HEK293 (cell line): Measurements from ENCODE around the gene VWA3A.

Experiments
- CTCF ChIA-PET: fragments of 350-600 bp; formaldehyde crosslinking; extraction: SDS; loops from one replicate; lab custom pipeline; 2021; ENCODE audit warnings: antibody characterized with exemption; lab: Yijun Ruan, JAX
- POLR2A ChIA-PET: fragments of 300-600 bp; formaldehyde crosslinking; extraction: SDS; loops from one replicate; lab custom pipeline; 2020; ENCODE audit warnings: antibody characterized with exemption, inconsistent platforms; lab: Yijun Ruan, JAX
- H3K27ac ChIP-seq: fragments of 200-500 bp; sonication (Bioruptor generic); 2 replicates; pipeline ENCODE4 v1.5.1; 2014; ENCODE audit warnings: low read depth, low read length, control low read depth, inconsistent platforms; ENCODE audit errors: extremely low read depth
- H3K36me3 ChIP-seq, 2 experiments: fragments of 200-500 bp in 1 of 2; sonication (Bioruptor generic) in 1 of 2; 1 replicate in 1 of 2; 2 replicates in 1 of 2; pipeline ENCODE4 v1.5.1; 2014 to 2017; ENCODE audit warnings: inconsistent platforms in 2 of 2, low read length in 2 of 2; ENCODE audit not compliant: control insufficient read depth in 2 of 2, insufficient read depth in 1 of 2
- H3K4me1 ChIP-seq: fragments of 200-500 bp; sonication (Bioruptor generic); 2 replicates; pipeline ENCODE4 v1.5.1; 2014; ENCODE audit warnings: mild to moderate bottlenecking, low read length, inconsistent platforms; ENCODE audit not compliant: control insufficient read depth, insufficient read depth
- H3K4me3 ChIP-seq: 2 replicates; pipeline ENCODE4 v1.5.1; 2011; ENCODE audit warnings: low read depth, mild to moderate bottlenecking, control low read depth, low read length, moderate library complexity
- H3K9me3 ChIP-seq: fragments of 200-500 bp; sonication (Bioruptor generic); 2 replicates; pipeline ENCODE4 v1.5.1; 2014; ENCODE audit warnings: low read depth, low read length, inconsistent platforms; ENCODE audit not compliant: control insufficient read depth, insufficient read depth
- GLI4 ChIP-seq: fragments of 450-650 bp; formaldehyde crosslinking; IDR thresholded peaks from 2 replicates; pipeline ENCODE4 v1.5.1; 2016; ENCODE audit warnings: missing biosample characterization, missing genetic modification characterization
- GLIS2 ChIP-seq: fragments of 450-650 bp; formaldehyde crosslinking; IDR thresholded peaks from 2 replicates; pipeline ENCODE4 v1.5.1; 2016; ENCODE audit warnings: missing biosample characterization, missing genetic modification characterization
- PRDM1 ChIP-seq: fragments of 450-650 bp; formaldehyde crosslinking; IDR thresholded peaks from 2 replicates; pipeline ENCODE4; 2016; ENCODE audit warnings: missing biosample characterization, missing genetic modification characterization
- SP7 ChIP-seq: fragments of 450-650 bp; formaldehyde crosslinking; IDR thresholded peaks from 2 replicates; pipeline ENCODE4 v1.5.1; 2016; ENCODE audit warnings: missing biosample characterization, missing genetic modification characterization
- WT1 ChIP-seq: fragments of 450-650 bp; formaldehyde crosslinking; IDR thresholded peaks from 2 replicates; pipeline ENCODE4 v1.5.1; 2016; ENCODE audit warnings: missing biosample characterization, missing genetic modification characterization
- YY2 ChIP-seq: fragments of 450-650 bp; formaldehyde crosslinking; IDR thresholded peaks from 2 replicates; pipeline ENCODE4 v1.5.1; 2016; ENCODE audit warnings: missing biosample characterization, missing genetic modification characterization
- ZEB2 ChIP-seq: fragments of 450-650 bp; formaldehyde crosslinking; IDR thresholded peaks from 2 replicates; pipeline ENCODE4 v1.5.1; 2016; ENCODE audit warnings: missing biosample characterization, missing genetic modification characterization
- ZNF146 ChIP-seq: fragments of 450-650 bp; formaldehyde crosslinking; IDR thresholded peaks from 2 replicates; pipeline ENCODE4 v1.5.1; 2016; ENCODE audit warnings: missing biosample characterization, missing genetic modification characterization
- ZNF16 ChIP-seq: fragments of 450-650 bp; formaldehyde crosslinking; IDR thresholded peaks from 2 replicates; pipeline ENCODE4 v1.5.1; 2016; ENCODE audit warnings: low read depth, missing biosample characterization, missing genetic modification characterization
- ZNF169 ChIP-seq: fragments of 450-650 bp; formaldehyde crosslinking; IDR thresholded peaks from 2 replicates; pipeline ENCODE4 v1.5.1; 2016; ENCODE audit warnings: missing biosample characterization, missing genetic modification characterization
- ZNF174 ChIP-seq: fragments of 450-650 bp; formaldehyde crosslinking; IDR thresholded peaks from 2 replicates; pipeline ENCODE4 v1.5.0; 2017; ENCODE audit warnings: missing biosample characterization, mild to moderate bottlenecking, missing genetic modification characterization
- ZNF19 ChIP-seq: fragments of 450-650 bp; formaldehyde crosslinking; IDR thresholded peaks from 2 replicates; pipeline ENCODE4; 2016; ENCODE audit warnings: missing biosample characterization, missing genetic modification characterization, low read depth
- ZNF211 ChIP-seq: fragments of 450-650 bp; formaldehyde crosslinking; IDR thresholded peaks from 2 replicates; pipeline ENCODE4 v1.5.1; 2016; ENCODE audit warnings: low read depth, missing biosample characterization, missing genetic modification characterization
- ZNF239 ChIP-seq: fragments of 450-650 bp; formaldehyde crosslinking; IDR thresholded peaks from 2 replicates; pipeline ENCODE4 v1.5.1; 2016; ENCODE audit warnings: missing biosample characterization, missing genetic modification characterization
- ZNF311 ChIP-seq: fragments of 450-650 bp; formaldehyde crosslinking; IDR thresholded peaks from 2 replicates; pipeline ENCODE4 v1.5.1; 2017; ENCODE audit warnings: missing biosample characterization, missing genetic modification characterization, borderline replicate concordance
- ZNF366 ChIP-seq: fragments of 450-650 bp; formaldehyde crosslinking; conservative IDR thresholded peaks from 2 replicates; pipeline ENCODE4 v1.5.1; 2016; ENCODE audit warnings: missing biosample characterization, missing genetic modification characterization
- ZNF473 ChIP-seq: fragments of 450-650 bp; formaldehyde crosslinking; IDR thresholded peaks from 2 replicates; pipeline ENCODE4 v1.5.1; 2017; ENCODE audit warnings: missing biosample characterization, missing genetic modification characterization
- ZNF529 ChIP-seq: fragments of 450-650 bp; formaldehyde crosslinking; IDR thresholded peaks from 2 replicates; pipeline ENCODE4 v1.5.1; 2017; ENCODE audit warnings: missing genetic modification characterization, missing biosample characterization; ENCODE audit not compliant: insufficient replicate concordance
- ZNF558 ChIP-seq: fragments of 450-650 bp; formaldehyde crosslinking; IDR thresholded peaks from 2 replicates; pipeline ENCODE4 v1.5.1; 2016; ENCODE audit warnings: missing biosample characterization, missing genetic modification characterization
- ZNF658 ChIP-seq: fragments of 450-650 bp; formaldehyde crosslinking; IDR thresholded peaks from 2 replicates; pipeline ENCODE4; 2016; ENCODE audit warnings: missing biosample characterization, missing genetic modification characterization
- TF ChIP-seq, protein P1 (sequence below): fragments of 450-650 bp; formaldehyde crosslinking; IDR thresholded peaks from 2 replicates; pipeline ENCODE4 v1.5.1; 2016; ENCODE audit warnings: missing biosample characterization, missing genetic modification characterization
- TF ChIP-seq, protein P2 (sequence below): fragments of 450-650 bp; formaldehyde crosslinking; IDR thresholded peaks from 2 replicates; pipeline ENCODE4 v1.5.1; 2017; ENCODE audit warnings: missing biosample characterization, missing genetic modification characterization
- TF ChIP-seq, protein P3 (sequence below): fragments of 450-650 bp; formaldehyde crosslinking; IDR thresholded peaks from 2 replicates; pipeline ENCODE4 v1.5.1; 2016; ENCODE audit warnings: missing biosample characterization, missing genetic modification characterization
- TF ChIP-seq, protein P4 (sequence below): fragments of 450-650 bp; IDR thresholded peaks from 2 replicates; pipeline ENCODE4 v1.5.1; 2018; ENCODE audit warnings: missing biosample characterization, missing genetic modification characterization

VWA3A gene

DNA sequence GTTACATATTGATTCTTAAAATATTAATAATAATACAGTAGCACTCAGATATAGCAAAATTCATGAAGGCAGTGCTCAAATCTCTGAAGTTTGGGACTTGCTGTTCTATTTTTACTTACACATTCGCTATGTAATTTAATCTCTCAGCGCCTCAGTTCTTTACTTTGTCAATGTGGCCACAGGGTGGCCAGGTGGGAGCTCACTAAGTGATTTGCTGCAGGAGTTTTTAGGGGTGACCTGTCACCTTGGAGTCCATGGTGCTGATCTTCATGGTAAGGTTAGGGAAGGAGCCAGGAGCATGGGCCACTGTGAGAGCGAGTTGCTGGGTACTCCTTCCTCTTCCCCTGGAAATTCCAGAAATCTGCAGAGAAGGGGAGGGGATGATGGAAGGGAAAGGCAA is 28.1 kb downstream of the VWA3A start:
- ChIA-PET POLR2A (no interaction called here), CTCF (interaction anchor here (1.0 to 1.9 kb wide), 3 partner anchors 12 to 65 kb away, joined by 3 to 4 read pairs (median 4); no protein-coding TSS in a partner anchor)
- no peaks in the 10 kb centered on the region for H3K36me3 ChIP-seq
- TF ChIP-seq ZNF311 (tag by site-specific recombination) (no peak), GLIS2 (tag by site-specific recombination) (no peak), ZNF239 (tag by site-specific recombination) (no peak), WT1 (no peak), GLI4 (tag by site-specific recombination) (no peak), ZNF19 (tag by site-specific recombination) (no peak), ZNF529 (tag by site-specific recombination) (no peak), ZNF658 (no peak), SP7 (tag by site-specific recombination) (no peak), ZNF174 (tag by site-specific recombination) (no peak), ZNF473 (tag by site-specific recombination) (no peak), ZNF211 (tag by site-specific recombination) (no peak), ZNF169 (tag by site-specific recombination) (no peak)
- TF ChIP-seq, protein P1, sequence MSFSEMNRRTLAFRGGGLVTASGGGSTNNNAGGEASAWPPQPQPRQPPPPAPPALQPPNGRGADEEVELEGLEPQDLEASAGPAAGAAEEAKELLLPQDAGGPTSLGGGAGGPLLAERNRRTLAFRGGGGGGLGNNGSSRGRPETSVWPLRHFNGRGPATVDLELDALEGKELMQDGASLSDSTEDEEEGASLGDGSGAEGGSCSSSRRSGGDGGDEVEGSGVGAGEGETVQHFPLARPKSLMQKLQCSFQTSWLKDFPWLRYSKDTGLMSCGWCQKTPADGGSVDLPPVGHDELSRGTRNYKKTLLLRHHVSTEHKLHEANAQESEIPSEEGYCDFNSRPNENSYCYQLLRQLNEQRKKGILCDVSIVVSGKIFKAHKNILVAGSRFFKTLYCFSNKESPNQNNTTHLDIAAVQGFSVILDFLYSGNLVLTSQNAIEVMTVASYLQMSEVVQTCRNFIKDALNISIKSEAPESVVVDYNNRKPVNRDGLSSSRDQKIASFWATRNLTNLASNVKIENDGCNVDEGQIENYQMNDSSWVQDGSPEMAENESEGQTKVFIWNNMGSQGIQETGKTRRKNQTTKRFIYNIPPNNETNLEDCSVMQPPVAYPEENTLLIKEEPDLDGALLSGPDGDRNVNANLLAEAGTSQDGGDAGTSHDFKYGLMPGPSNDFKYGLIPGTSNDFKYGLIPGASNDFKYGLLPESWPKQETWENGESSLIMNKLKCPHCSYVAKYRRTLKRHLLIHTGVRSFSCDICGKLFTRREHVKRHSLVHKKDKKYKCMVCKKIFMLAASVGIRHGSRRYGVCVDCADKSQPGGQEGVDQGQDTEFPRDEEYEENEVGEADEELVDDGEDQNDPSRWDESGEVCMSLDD (tag by site-specific recombination), result no peak
- TF ChIP-seq, protein P2, sequence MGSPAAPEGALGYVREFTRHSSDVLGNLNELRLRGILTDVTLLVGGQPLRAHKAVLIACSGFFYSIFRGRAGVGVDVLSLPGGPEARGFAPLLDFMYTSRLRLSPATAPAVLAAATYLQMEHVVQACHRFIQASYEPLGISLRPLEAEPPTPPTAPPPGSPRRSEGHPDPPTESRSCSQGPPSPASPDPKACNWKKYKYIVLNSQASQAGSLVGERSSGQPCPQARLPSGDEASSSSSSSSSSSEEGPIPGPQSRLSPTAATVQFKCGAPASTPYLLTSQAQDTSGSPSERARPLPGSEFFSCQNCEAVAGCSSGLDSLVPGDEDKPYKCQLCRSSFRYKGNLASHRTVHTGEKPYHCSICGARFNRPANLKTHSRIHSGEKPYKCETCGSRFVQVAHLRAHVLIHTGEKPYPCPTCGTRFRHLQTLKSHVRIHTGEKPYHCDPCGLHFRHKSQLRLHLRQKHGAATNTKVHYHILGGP, result no peak
- TF ChIP-seq, protein P3, sequence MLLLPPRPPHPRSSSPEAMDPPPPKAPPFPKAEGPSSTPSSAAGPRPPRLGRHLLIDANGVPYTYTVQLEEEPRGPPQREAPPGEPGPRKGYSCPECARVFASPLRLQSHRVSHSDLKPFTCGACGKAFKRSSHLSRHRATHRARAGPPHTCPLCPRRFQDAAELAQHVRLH (tag by site-specific recombination), result no peak
- no peak overlapping the region for H3K27ac ChIP-seq
- no peaks in the 10 kb centered on the region for H3K9me3 ChIP-seq
- H3K4me1 ChIP-seq, result no peaks in the 10 kb centered on the region
- H3K4me3 ChIP-seq, result no peak overlapping the region

DNA sequence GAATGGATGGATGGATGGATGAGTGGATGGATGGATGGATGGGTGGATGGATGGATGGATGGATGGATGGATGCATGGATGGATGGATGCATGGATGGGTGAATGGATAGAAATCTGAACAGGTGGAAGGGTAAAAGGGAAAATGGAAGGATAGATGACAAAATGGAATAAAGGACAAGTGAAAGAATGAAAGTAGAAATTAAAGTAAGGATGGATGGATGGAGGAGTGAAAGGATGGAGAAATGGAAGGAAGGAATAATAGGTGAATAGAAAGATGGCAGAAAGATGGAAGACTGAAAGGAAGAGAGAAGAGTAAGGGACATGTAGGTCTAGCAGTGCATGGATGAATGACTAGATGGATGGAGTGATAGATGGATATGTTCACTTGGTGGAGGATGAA is 29.9 kb downstream of the VWA3A start:
- Histone ChIP-seq H3K4me1 (no peaks in the 10 kb centered on the region), H3K36me3 (no peaks in the 10 kb centered on the region), H3K4me3 (no peak overlapping the region), H3K9me3 (no peaks in the 10 kb centered on the region), H3K27ac (no peak overlapping the region)
- no peak for TF ChIP-seq ZNF558 (tag by site-specific recombination)
- TF ChIP-seq ZNF146 (tag by site-specific recombination), result no peak
- TF ChIP-seq ZNF16 (tag by site-specific recombination), result no peak
- no peak for TF ChIP-seq YY2 (tag by site-specific recombination)
- TF ChIP-seq PRDM1, result peak; percentile 71; the same call in 1 of the 2 replicates
- TF ChIP-seq ZEB2 (tag by site-specific recombination), result no peak
- peak; percentile 91 for TF ChIP-seq ZNF366
- TF ChIP-seq ZNF211 (tag by site-specific recombination), result no peak
- TF ChIP-seq, protein P4, sequence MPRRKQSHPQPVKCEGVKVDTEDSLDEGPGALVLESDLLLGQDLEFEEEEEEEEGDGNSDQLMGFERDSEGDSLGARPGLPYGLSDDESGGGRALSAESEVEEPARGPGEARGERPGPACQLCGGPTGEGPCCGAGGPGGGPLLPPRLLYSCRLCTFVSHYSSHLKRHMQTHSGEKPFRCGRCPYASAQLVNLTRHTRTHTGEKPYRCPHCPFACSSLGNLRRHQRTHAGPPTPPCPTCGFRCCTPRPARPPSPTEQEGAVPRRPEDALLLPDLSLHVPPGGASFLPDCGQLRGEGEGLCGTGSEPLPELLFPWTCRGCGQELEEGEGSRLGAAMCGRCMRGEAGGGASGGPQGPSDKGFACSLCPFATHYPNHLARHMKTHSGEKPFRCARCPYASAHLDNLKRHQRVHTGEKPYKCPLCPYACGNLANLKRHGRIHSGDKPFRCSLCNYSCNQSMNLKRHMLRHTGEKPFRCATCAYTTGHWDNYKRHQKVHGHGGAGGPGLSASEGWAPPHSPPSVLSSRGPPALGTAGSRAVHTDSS (tag by site-specific recombination), result no peak
- ChIA-PET CTCF (no interaction called here), POLR2A (no interaction called here)
